ENCODE measurements around the gene CNDP2. TPM values are rescaled to one million over a fixed set of nuclear protein-coding genes. Genes with fewer than 3 reads are reported as not detected.
A peak's percentile ranks its signal among the peaks of the same experiment; 100 is the strongest.
"Not testable (repeated sequence)": the region's sequence is repeated elsewhere in the genome, so short reads cannot be mapped to it uniquely, and the experiment has no call there.

CNDP2 gene
- total RNA-seq, 1 donor from 2014 or later = 237 TPM

- intact Hi-C loops (cut with DNase I) = no loop called here
- TF ChIP-seq, protein P1, sequence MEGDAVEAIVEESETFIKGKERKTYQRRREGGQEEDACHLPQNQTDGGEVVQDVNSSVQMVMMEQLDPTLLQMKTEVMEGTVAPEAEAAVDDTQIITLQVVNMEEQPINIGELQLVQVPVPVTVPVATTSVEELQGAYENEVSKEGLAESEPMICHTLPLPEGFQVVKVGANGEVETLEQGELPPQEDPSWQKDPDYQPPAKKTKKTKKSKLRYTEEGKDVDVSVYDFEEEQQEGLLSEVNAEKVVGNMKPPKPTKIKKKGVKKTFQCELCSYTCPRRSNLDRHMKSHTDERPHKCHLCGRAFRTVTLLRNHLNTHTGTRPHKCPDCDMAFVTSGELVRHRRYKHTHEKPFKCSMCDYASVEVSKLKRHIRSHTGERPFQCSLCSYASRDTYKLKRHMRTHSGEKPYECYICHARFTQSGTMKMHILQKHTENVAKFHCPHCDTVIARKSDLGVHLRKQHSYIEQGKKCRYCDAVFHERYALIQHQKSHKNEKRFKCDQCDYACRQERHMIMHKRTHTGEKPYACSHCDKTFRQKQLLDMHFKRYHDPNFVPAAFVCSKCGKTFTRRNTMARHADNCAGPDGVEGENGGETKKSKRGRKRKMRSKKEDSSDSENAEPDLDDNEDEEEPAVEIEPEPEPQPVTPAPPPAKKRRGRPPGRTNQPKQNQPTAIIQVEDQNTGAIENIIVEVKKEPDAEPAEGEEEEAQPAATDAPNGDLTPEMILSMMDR (IDR thresholded peaks at IDR 0.05) = no peak
- H3K27me3 ChIP-seq (ENCODE audit: low read depth) = no peaks in the 10 kb centered on the region
Observed at GRCh38 chr18:74519320-74520095, 23.3 kb downstream of the CNDP2 start.

DNA sequence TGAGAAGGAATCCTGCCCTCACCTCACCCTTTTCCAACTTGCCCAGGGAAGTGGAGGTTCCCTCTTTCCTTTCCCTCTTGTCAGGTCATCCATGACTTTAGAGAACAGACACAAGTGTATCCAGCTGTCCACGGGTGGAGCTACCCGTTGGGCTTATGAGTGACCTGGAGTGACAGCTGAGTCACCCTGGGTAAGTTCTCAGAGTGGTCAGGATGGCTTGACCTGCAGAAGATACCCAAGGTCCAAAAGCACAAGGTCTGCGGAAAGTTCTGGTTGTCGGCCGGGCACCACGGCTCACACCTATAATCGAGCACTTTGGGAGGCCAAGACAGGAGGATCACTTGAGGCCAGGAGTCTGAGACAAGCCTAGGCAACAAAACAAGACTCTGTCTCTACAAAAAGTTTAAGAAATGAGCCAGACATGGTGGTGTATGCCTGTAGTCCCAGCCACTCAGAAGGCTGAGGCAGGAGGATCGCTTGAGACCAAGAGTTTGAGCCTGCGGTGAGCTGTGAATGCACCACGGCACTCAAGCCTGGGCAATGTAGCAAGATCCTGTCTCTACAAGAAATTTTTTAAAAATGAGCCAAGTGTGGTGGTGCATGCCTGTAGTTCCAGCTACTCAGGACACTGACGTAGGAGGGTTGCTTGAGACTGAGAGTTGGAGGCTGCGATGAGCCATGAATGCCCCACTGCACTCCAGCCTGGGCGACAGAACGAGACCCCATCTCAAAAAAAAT lies 24.1 kb downstream of the CNDP2 start:
- ATAC-seq (no peak), DNase-seq (no peak)
- H3K4me1 ChIP-seq = peaks cover 6% of the 10 kb centered on the region
- H3K4me3 ChIP-seq = no peak overlapping the region
- H3K27me3 ChIP-seq (ENCODE audit: low read depth) = no peaks in the 10 kb centered on the region
- no peaks in the 10 kb centered on the region for H3K9me3 ChIP-seq
- intact Hi-C loops (cut with DNase I) = no loop called here
- TF ChIP-seq, protein P1 (IDR thresholded peaks at IDR 0.05) = no peak
- peaks cover 60% of the 10 kb centered on the region for H3K36me3 ChIP-seq
- H3K27ac ChIP-seq = no peak overlapping the region

More at GRCh38 chr18:74519320-74520095, 23.3 kb downstream of the CNDP2 start:
- DNase-seq = no peak
- H3K9me3 ChIP-seq = no peaks in the 10 kb centered on the region
- no peak for ATAC-seq
- H3K4me3 ChIP-seq = no peak overlapping the region
- H3K27ac ChIP-seq = no peak overlapping the region
- H3K4me1 ChIP-seq = peaks cover 6% of the 10 kb centered on the region
- peaks cover 68% of the 10 kb centered on the region for H3K36me3 ChIP-seq

DNA sequence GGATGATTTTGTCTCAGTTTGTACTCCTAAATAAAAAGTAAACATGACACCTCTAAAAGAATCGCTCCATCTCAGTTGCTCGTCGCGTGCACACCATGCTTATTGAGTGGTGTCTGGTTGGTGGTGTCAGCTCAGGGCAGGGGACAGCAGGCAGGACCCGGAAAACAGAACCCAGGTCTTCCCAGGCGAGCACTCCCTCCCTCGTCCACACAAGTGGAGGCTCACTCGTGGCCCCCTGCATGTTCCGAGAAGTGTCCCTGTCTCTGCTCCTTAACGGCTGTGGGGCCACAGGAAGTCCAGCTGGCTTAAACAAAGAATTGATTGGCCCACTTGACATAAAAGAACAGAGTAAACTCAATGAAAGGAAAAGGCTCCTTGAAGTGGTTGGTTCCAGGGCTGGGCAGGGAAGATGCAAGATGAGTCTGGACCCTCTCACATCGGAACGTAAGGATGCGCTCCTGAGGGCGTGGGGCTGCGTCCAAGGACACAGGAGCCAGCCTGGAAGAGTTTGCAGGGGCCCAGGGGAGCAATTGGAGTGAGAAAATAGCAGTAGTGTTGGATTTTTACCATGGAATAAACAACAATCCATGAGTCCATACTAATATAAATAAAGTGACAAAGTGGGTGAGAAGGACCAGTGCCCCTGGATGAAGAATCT lies 25.0 kb downstream of the CNDP2 start:
- ATAC-seq (no peak), DNase-seq (no peak)
- intact Hi-C loops (cut with DNase I) = no loop called here
- TF ChIP-seq, protein P1 (IDR thresholded peaks at IDR 0.05) = no peak
- Histone ChIP-seq H3K9me3 (no peaks in the 10 kb centered on the region), H3K27ac (no peak overlapping the region), H3K4me3 (no peak overlapping the region), H3K4me1 (peaks cover 6% of the 10 kb centered on the region), H3K27me3 (ENCODE audit: low read depth) (no peaks in the 10 kb centered on the region), H3K36me3 (peaks cover 51% of the 10 kb centered on the region)

DNA sequence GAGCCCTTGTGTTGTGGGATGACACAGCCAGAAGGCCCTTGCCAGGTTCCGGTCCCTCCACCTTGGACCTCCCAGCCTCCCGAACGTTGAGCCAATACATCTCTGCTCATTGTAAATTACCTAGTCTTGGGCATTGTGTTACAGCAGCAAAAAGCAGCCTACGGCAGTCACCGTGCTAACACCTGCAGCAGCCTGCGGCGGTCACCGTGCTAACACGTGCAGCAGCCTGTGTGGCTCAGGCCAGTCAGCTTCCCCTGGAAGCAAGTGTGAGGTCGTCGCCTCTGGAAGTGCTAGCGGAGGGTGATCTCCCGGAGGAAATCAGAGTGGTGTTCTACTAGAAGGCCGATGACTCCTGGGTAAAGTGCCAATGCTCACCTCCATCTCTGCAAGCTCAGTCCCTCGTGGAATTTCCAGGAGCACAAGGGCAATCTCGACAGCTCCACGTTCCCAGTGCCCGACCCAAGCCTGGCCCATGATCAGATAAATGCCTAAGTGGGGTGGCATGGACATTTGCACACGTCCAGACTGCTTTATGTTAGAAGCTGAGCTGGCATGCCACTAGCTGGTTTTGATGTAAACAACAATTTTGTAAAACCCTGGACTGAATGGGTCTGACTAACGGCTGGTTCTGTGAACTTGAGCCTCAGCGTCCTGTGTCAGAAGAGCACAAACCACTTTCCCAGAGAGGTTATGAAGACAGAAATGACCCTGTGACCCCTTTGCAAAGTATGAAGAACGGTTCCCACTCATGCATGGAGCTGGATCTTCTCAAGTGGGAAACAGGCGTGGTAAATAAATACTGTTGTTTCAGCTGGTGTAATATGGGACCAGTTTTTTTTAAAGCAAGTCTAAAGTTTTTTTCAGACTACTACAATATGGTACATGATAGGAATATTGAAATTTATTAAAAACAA lies 26.7 kb downstream of the CNDP2 start:
- ATAC-seq = peak in 1 of 2 donors; percentile 7
- no peak for DNase-seq
- TF ChIP-seq, protein P1 (IDR thresholded peaks at IDR 0.05) = no peak

GRCh38 chr18:74524097-74524496 lies 27.9 kb downstream of the CNDP2 start:
- Histone ChIP-seq H3K4me1 (peaks cover 6% of the 10 kb centered on the region), H3K27me3 (ENCODE audit: low read depth) (no peaks in the 10 kb centered on the region), H3K4me3 (no peak overlapping the region), H3K36me3 (peaks cover 24% of the 10 kb centered on the region), H3K27ac (peak overlapping the region; percentile 53), H3K9me3 (no peaks in the 10 kb centered on the region)
- intact Hi-C loops (cut with DNase I) = no loop called here
- ATAC-seq (peak; percentile 34 to 40), DNase-seq (no peak)
- TF ChIP-seq, protein P1 (IDR thresholded peaks at IDR 0.05) = no peak

More for the DNA sequence above, 26.7 kb downstream of the CNDP2 start:
- Histone ChIP-seq H3K36me3 (peaks cover 35% of the 10 kb centered on the region), H3K4me3 (no peak overlapping the region), H3K9me3 (no peaks in the 10 kb centered on the region), H3K27ac (no peak overlapping the region), H3K4me1 (peaks cover 6% of the 10 kb centered on the region), H3K27me3 (ENCODE audit: low read depth) (no peaks in the 10 kb centered on the region)
- intact Hi-C loops (cut with DNase I) = no loop called here

- H3K4me3 ChIP-seq; ATAC-seq; H3K27ac ChIP-seq; DNase-seq; intact Hi-C loops (cut with DNase I); H3K4me1 ChIP-seq; H3K9me3 ChIP-seq; H3K27me3 ChIP-seq (ENCODE audit: low read depth): not testable (repeated sequence)
- H3K36me3 ChIP-seq = peaks cover 16% of the 10 kb centered on the region
Observed at GRCh38 chr18:74524915-74525314, 28.8 kb downstream of the CNDP2 start.
